Astrocyte (in vitro differentiated cells and primary cell): ENCODE data around the gene SKIC2. TPM values are rescaled to one million over a fixed set of nuclear protein-coding genes. Genes with fewer than 3 reads are reported as not detected.

Source experiments
- DNase-seq: peaks from one replicate; pipeline ENCODE4 v3.0.0-alpha.2; 2010; ENCODE audit warnings: low read depth
- FAIRE-seq: peaks from 2 replicates; lab custom pipeline; 2011; peaks lifted over from hg19 to GRCh38; lab: Jason Lieb, UNC
- H2AFZ ChIP-seq: 2 replicates; pipeline ENCODE4 v1.6.0; 2012; ENCODE audit warnings: low read depth, low read length, inconsistent platforms
- H3K27ac ChIP-seq: 2 replicates; pipeline ENCODE4 v1.5.1; 2011; ENCODE audit warnings: low read depth, low read length, inconsistent platforms
- H3K27me3 ChIP-seq: 2 replicates; pipeline ENCODE4 v1.6.0; 2011; ENCODE audit warnings: low read length, inconsistent platforms; ENCODE audit not compliant: insufficient read depth
- H3K36me3 ChIP-seq: 2 replicates; pipeline ENCODE4 v1.5.1; 2011; ENCODE audit warnings: low read length, inconsistent platforms; ENCODE audit not compliant: insufficient read depth
- H3K4me1 ChIP-seq: 2 replicates; pipeline ENCODE4 v1.5.1; 2011; ENCODE audit warnings: low read length, inconsistent platforms; ENCODE audit not compliant: insufficient read depth
- H3K4me2 ChIP-seq: 2 replicates; pipeline ENCODE4 v1.6.0; 2012; ENCODE audit warnings: low read length, inconsistent platforms
- H3K4me3 ChIP-seq: 2 replicates; pipeline ENCODE4 v1.5.1; 2011; ENCODE audit warnings: low read depth, mild to moderate bottlenecking, low read length, inconsistent platforms; ENCODE audit not compliant: insufficient read depth
- H3K79me2 ChIP-seq: 2 replicates; pipeline ENCODE4 v1.6.0; 2012; ENCODE audit warnings: mild to moderate bottlenecking, low read length, inconsistent platforms; ENCODE audit not compliant: insufficient read depth
- H3K9ac ChIP-seq: 2 replicates; pipeline ENCODE4 v1.6.0; 2012; ENCODE audit warnings: mild to moderate bottlenecking, low read length, inconsistent platforms
- H3K9me3 ChIP-seq: 2 replicates; pipeline ENCODE4 v1.5.1; 2012; ENCODE audit warnings: low read depth, mild to moderate bottlenecking, low read length, inconsistent platforms; ENCODE audit not compliant: insufficient read depth
- H4K20me1 ChIP-seq: 2 replicates; pipeline ENCODE4 v1.6.0; 2012; ENCODE audit warnings: low read length, inconsistent platforms; ENCODE audit not compliant: insufficient read depth
- H3K27ac Mint-ChIP-seq: one replicate; pipeline ENCODE4 v1.8.0; 2021; ENCODE audit warnings: mild to moderate bottlenecking, mixed read lengths; ENCODE audit not compliant: unreplicated experiment
- H3K27me3 Mint-ChIP-seq: one replicate; pipeline ENCODE4 v1.8.0; 2021; ENCODE audit warnings: low read depth, mixed read lengths; ENCODE audit not compliant: unreplicated experiment
- H3K36me3 Mint-ChIP-seq: one replicate; pipeline ENCODE4 v1.8.0; 2021; ENCODE audit warnings: low read depth, mixed read lengths; ENCODE audit not compliant: unreplicated experiment
- H3K4me1 Mint-ChIP-seq: one replicate; pipeline ENCODE4 v1.8.0; 2021; ENCODE audit warnings: low read depth, mixed read lengths; ENCODE audit not compliant: unreplicated experiment
- H3K4me3 Mint-ChIP-seq: one replicate; pipeline ENCODE4 v1.8.0; 2021; ENCODE audit warnings: mild to moderate bottlenecking, moderate library complexity, mixed read lengths; ENCODE audit not compliant: unreplicated experiment
- H3K9me3 Mint-ChIP-seq: one replicate; pipeline ENCODE4 v1.8.0; 2021; ENCODE audit warnings: mild to moderate bottlenecking, mixed read lengths; ENCODE audit not compliant: unreplicated experiment
- CTCF ChIP-seq: IDR thresholded peaks from 2 replicates; pipeline ENCODE4 v1.5.1; 2011; ENCODE audit warnings: low read depth, mild to moderate bottlenecking, inconsistent platforms, low read length, moderate library complexity; ENCODE audit not compliant: insufficient read depth
- EZH2 ChIP-seq: IDR thresholded peaks from 2 replicates; pipeline ENCODE4 v1.6.1; 2012; ENCODE audit warnings: mild to moderate bottlenecking, low read length, inconsistent platforms; ENCODE audit not compliant: insufficient read depth
- total RNA-seq: library from RNA; stranded (reverse); gene quantifications from 2 replicates; pipeline ENCODE4 v1.2.1, GENCODE V29; 2021

The SKIC2 gene
- total RNA-seq, 1 donor from 2014 or later = 79.1 TPM

- peaks cover 3% of the 10 kb centered on the region for H4K20me1 ChIP-seq
- peaks cover 23% of the 10 kb centered on the region for H3K36me3 Mint-ChIP-seq
- no peaks in the 10 kb centered on the region for H3K9me3 Mint-ChIP-seq
- peaks cover 9% of the 10 kb centered on the region for H3K79me2 ChIP-seq
- DNase-seq = peak; percentile 22
- peaks cover 5% of the 10 kb centered on the region for H3K4me1 Mint-ChIP-seq
- H3K27me3 ChIP-seq = no peaks in the 10 kb centered on the region
- H3K27me3 Mint-ChIP-seq = peaks cover 16% of the 10 kb centered on the region
- H3K36me3 ChIP-seq = peaks cover 36% of the 10 kb centered on the region
- no peak overlapping the region for H3K27ac ChIP-seq
- no peak for TF ChIP-seq EZH2
- peak; percentile 78 for TF ChIP-seq CTCF
- H2AFZ ChIP-seq = no peak overlapping the region
- H3K4me3 Mint-ChIP-seq = no peak overlapping the region
- peak; percentile 37 for FAIRE-seq
- H3K9me3 ChIP-seq = no peaks in the 10 kb centered on the region
- H3K27ac Mint-ChIP-seq = no peak overlapping the region
- H3K4me1 ChIP-seq = no peaks in the 10 kb centered on the region
- H3K4me2 ChIP-seq = no peak overlapping the region
- no peak overlapping the region for H3K4me3 ChIP-seq
- H3K9ac ChIP-seq = no peak overlapping the region
Observed at GRCh38 chr6:31952140-31952805, 6.7 kb upstream of the SKIC2 start.

DNA sequence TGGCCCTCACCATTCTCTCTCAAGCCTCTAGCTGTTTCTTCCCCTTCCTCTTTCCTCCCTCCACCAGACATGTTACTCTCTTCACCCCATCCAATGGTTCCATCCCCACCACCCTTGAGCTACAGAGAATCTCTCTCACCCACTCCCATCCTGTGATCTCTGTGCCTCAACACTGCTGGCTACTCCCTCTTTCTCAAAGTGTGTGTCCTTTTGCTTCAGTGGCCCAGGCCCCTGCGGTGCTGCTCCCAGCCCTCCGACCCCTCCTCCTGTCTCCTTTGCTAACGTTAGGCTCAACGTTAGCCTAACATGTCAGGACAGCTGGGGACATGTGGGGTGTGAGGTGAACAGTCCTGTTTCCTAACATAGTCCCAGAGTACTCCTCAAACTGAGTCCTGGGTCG, 6.1 kb upstream of the SKIC2 start:
- TF ChIP-seq CTCF = no peak
- no peak for TF ChIP-seq EZH2
- Histone ChIP-seq H2AFZ (no peak overlapping the region), H3K9ac (no peak overlapping the region), H3K27me3 (no peaks in the 10 kb centered on the region), H3K4me2 (no peak overlapping the region), H3K4me1 (peaks cover 4% of the 10 kb centered on the region), H3K27ac (no peak overlapping the region), H3K36me3 (peaks cover 36% of the 10 kb centered on the region), H3K79me2 (peaks cover 15% of the 10 kb centered on the region), H3K4me3 (no peak overlapping the region), H4K20me1 (peaks cover 4% of the 10 kb centered on the region), H3K9me3 (no peaks in the 10 kb centered on the region)
- FAIRE-seq = no peak
- peaks cover 11% of the 10 kb centered on the region for H3K4me1 Mint-ChIP-seq
- no peak overlapping the region for H3K4me3 Mint-ChIP-seq
- peaks cover 11% of the 10 kb centered on the region for H3K27me3 Mint-ChIP-seq
- H3K27ac Mint-ChIP-seq = peak overlapping the region; percentile 12
- no peak for DNase-seq
- H3K36me3 Mint-ChIP-seq = peaks cover 22% of the 10 kb centered on the region
- H3K9me3 Mint-ChIP-seq = no peaks in the 10 kb centered on the region

DNA sequence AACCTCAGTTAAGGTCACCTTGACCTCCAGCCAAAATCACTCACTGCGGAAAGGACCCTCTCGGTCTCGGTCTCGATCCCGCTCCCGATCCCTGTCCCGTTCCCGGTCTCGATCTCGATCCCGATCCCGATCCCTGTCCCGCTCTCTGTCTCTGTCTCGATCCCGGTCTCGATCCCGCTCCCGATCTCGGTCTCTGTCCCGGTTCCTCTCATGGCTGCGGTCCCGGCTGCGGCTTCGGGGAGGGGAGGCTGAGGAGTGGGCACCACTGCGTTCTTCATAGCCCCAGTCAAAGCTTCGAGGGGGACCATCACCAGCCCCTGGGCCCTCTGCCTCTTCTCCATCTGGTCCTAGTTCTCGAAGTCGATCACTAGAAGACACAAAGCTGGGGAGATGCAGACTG, 4.5 kb upstream of the SKIC2 start:
- Mint-ChIP-seq H3K27ac (peak overlapping the region; percentile 9), H3K9me3 (no peaks in the 10 kb centered on the region), H3K27me3 (no peaks in the 10 kb centered on the region), H3K4me1 (peaks cover 9% of the 10 kb centered on the region), H3K36me3 (peaks cover 24% of the 10 kb centered on the region), H3K4me3 (no peak overlapping the region)
- Histone ChIP-seq H3K36me3 (peaks cover 36% of the 10 kb centered on the region), H2AFZ (no peak overlapping the region), H3K4me2 (no peak overlapping the region), H3K4me3 (no peak overlapping the region), H3K27ac (no peak overlapping the region), H3K27me3 (no peaks in the 10 kb centered on the region), H3K9ac (no peak overlapping the region), H3K4me1 (peaks cover 12% of the 10 kb centered on the region), H3K9me3 (no peaks in the 10 kb centered on the region), H3K79me2 (peaks cover 29% of the 10 kb centered on the region), H4K20me1 (peaks cover 4% of the 10 kb centered on the region)
- TF ChIP-seq EZH2 = no peak
- TF ChIP-seq CTCF = no peak
- no peak for DNase-seq
- FAIRE-seq = no peak
